ENCODE data around the gene ATG16L2. TPM values are rescaled to one million over a fixed set of nuclear protein-coding genes. Genes with fewer than 3 reads are reported as not detected.

ATG16L2 gene
- total and polyA plus RNA-seq, 9 of the 15 experiments (the other 6 are each of a cell fraction or from before 2014, with no cell fraction given), result 0.18 to 11.2 (median 6.2) TPM

DNA sequence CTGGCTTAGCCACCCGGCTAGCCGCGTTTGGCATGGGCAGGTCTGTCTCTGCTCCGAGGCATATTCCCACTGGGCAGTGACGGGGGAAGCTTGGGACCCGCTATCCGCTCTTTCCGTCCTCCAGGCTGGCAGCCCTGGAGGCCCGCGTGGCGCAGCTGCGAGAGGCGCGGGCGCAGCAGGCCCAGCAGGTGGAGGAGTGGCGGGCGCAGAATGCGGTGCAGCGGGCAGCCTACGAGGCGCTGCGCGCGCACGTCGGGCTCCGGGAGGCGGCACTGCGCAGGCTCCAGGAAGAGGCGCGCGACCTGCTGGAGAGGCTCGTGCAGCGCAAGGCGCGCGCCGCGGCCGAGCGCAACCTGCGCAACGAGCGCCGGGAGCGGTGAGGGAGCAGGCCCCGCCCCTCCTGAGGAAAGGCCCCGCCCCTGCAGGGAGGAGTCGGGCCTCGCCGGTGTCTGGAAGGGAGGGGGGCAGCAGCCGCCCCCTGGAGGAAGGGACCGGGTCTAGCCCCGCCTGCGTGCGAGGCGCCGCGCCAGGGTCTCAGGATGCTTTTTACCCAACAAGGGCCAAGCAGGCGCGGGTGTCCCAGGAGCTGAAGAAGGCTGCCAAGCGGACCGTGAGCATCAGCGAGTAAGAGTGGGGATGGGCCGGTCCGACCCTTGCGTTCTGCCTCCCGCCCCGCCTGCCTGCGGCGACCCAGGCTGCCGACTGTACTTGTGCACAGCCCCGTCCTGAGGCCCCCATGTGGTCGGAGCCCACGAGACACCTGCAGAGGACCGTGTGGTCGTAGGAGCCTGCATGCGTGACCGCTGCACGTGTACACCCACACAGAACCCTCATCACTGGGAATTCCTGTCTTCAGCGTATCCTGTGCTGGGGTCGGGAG is 7.9 kb downstream of the ATG16L2 start (continued):
- TF ChIP-seq, protein P1, sequence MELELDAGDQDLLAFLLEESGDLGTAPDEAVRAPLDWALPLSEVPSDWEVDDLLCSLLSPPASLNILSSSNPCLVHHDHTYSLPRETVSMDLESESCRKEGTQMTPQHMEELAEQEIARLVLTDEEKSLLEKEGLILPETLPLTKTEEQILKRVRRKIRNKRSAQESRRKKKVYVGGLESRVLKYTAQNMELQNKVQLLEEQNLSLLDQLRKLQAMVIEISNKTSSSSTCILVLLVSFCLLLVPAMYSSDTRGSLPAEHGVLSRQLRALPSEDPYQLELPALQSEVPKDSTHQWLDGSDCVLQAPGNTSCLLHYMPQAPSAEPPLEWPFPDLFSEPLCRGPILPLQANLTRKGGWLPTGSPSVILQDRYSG (tag; conservative IDR thresholded peaks at IDR 0.05; ENCODE audit: low read depth), result no peak
- TF ChIP-seq, protein P2, sequence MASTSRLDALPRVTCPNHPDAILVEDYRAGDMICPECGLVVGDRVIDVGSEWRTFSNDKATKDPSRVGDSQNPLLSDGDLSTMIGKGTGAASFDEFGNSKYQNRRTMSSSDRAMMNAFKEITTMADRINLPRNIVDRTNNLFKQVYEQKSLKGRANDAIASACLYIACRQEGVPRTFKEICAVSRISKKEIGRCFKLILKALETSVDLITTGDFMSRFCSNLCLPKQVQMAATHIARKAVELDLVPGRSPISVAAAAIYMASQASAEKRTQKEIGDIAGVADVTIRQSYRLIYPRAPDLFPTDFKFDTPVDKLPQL (IDR thresholded peaks at IDR 0.05; ENCODE audit: extremely low read depth, insufficient read length), result peak; percentile 57
- TF ChIP-seq, protein P3, sequence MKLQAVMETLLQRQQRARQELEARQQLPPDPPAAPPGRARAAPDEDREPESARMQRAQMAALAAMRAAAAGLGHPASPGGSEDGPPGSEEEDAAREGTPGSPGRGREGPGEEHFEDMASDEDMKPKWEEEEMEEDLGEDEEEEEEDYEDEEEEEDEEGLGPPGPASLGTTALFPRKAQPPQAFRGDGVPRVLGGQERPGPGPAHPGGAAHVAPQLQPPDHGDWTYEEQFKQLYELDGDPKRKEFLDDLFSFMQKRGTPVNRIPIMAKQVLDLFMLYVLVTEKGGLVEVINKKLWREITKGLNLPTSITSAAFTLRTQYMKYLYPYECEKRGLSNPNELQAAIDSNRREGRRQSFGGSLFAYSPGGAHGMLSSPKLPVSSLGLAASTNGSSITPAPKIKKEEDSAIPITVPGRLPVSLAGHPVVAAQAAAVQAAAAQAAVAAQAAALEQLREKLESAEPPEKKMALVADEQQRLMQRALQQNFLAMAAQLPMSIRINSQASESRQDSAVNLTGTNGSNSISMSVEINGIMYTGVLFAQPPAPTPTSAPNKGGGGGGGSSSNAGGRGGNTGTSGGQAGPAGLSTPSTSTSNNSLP (IDR thresholded peaks at IDR 0.05; ENCODE audit: borderline replicate concordance, low read depth, low read length), result no peak
- no peak for TF ChIP-seq ASH1L (IDR thresholded peaks at IDR 0.05; ENCODE audit: borderline replicate concordance, low read depth, partially characterized antibody)
- TF ChIP-seq, protein P4, sequence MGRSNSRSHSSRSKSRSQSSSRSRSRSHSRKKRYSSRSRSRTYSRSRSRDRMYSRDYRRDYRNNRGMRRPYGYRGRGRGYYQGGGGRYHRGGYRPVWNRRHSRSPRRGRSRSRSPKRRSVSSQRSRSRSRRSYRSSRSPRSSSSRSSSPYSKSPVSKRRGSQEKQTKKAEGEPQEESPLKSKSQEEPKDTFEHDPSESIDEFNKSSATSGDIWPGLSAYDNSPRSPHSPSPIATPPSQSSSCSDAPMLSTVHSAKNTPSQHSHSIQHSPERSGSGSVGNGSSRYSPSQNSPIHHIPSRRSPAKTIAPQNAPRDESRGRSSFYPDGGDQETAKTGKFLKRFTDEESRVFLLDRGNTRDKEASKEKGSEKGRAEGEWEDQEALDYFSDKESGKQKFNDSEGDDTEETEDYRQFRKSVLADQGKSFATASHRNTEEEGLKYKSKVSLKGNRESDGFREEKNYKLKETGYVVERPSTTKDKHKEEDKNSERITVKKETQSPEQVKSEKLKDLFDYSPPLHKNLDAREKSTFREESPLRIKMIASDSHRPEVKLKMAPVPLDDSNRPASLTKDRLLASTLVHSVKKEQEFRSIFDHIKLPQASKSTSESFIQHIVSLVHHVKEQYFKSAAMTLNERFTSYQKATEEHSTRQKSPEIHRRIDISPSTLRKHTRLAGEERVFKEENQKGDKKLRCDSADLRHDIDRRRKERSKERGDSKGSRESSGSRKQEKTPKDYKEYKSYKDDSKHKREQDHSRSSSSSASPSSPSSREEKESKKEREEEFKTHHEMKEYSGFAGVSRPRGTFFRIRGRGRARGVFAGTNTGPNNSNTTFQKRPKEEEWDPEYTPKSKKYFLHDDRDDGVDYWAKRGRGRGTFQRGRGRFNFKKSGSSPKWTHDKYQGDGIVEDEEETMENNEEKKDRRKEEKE (IDR thresholded peaks at IDR 0.05; ENCODE audit: borderline replicate concordance in 1 of 2, control insufficient read depth in 1 of 2, low read depth in 2 of 2, low read length in 1 of 2), result no peak
- no peak for TF ChIP-seq ZZZ3 (IDR thresholded peaks at IDR 0.05)
- TF ChIP-seq JUND (IDR thresholded peaks at IDR 0.05; ENCODE audit: borderline replicate concordance, low read depth, low read length), result no peak
- TF ChIP-seq JUND (tag; IDR thresholded peaks at IDR 0.05; ENCODE audit: borderline replicate concordance, low read depth, low read length), result no peak
- no peak for TF ChIP-seq TGIF2 (CRISPR knock-in tag; IDR thresholded peaks at IDR 0.05)
- TF ChIP-seq TAF1 (IDR thresholded peaks at IDR 0.05; ENCODE audit: control insufficient read depth, extremely low read depth, insufficient read depth, low read length, severe bottlenecking), result peak; percentile 53
- no peak for TF ChIP-seq RCOR1 (IDR thresholded peaks at IDR 0.05; ENCODE audit: borderline replicate concordance in 1 of 2, low read depth in 2 of 2, low read length in 2 of 2)
- TF ChIP-seq, protein P5, sequence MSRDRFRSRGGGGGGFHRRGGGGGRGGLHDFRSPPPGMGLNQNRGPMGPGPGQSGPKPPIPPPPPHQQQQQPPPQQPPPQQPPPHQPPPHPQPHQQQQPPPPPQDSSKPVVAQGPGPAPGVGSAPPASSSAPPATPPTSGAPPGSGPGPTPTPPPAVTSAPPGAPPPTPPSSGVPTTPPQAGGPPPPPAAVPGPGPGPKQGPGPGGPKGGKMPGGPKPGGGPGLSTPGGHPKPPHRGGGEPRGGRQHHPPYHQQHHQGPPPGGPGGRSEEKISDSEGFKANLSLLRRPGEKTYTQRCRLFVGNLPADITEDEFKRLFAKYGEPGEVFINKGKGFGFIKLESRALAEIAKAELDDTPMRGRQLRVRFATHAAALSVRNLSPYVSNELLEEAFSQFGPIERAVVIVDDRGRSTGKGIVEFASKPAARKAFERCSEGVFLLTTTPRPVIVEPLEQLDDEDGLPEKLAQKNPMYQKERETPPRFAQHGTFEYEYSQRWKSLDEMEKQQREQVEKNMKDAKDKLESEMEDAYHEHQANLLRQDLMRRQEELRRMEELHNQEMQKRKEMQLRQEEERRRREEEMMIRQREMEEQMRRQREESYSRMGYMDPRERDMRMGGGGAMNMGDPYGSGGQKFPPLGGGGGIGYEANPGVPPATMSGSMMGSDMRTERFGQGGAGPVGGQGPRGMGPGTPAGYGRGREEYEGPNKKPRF (IDR thresholded peaks at IDR 0.05; ENCODE audit: low read depth, low read length), result 0 out of 2 replicates have a peak, but pooled peaks have one; percentile 45
- TF ChIP-seq, protein P6, sequence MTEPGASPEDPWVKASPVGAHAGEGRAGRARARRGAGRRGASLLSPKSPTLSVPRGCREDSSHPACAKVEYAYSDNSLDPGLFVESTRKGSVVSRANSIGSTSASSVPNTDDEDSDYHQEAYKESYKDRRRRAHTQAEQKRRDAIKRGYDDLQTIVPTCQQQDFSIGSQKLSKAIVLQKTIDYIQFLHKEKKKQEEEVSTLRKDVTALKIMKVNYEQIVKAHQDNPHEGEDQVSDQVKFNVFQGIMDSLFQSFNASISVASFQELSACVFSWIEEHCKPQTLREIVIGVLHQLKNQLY (CRISPR knock-in tag; conservative IDR thresholded peaks at IDR 0.05), result no peak
- TF ChIP-seq KAT2B (IDR thresholded peaks at IDR 0.05; ENCODE audit: low read depth, low read length), result no peak

Data from K562 (cell line).